Spleen (tissue), 11 donors: ENCODE results near the gene LEKR1. TPM values are rescaled to one million over a fixed set of nuclear protein-coding genes. Genes with fewer than 3 reads are reported as not detected.

Experiments used
- DNase-seq: peaks from one replicate; pipeline ENCODE4 v3.0.0-alpha.2; 2020
- H3K27ac ChIP-seq, 8 donors: fragments of 200-600 bp; sonication (generic) in 7 of 8; 1 replicate in 4 of 8; 2 replicates in 4 of 8; pipeline versions ENCODE4 v1.5.0 to v1.8.0; 2016 to 2021; ENCODE audit warnings: inconsistent platforms in 4 of 8, mild to moderate bottlenecking in 4 of 8, moderate library complexity in 1 of 8
- H3K27me3 ChIP-seq, 7 donors: fragments of 200-600 bp; sonication (generic) in 6 of 7; replicated peaks in 1 of 7; 1 replicate in 4 of 7; 2 replicates in 3 of 7; pipeline versions ENCODE4 v1.5.0 to v1.8.0; 2016 to 2021; ENCODE audit warnings: inconsistent platforms in 3 of 7, mild to moderate bottlenecking in 1 of 7
- H3K36me3 ChIP-seq, 6 donors: fragments of 200-600 bp; sonication (generic) in 5 of 6; 1 replicate in 4 of 6; 2 replicates in 2 of 6; pipeline versions ENCODE4 v1.5.0 to v1.8.0; 2016 to 2021; ENCODE audit warnings: inconsistent platforms in 2 of 6
- H3K4me1 ChIP-seq, 6 donors: fragments of 200-600 bp; sonication (generic) in 5 of 6; 1 replicate in 3 of 6; 2 replicates in 3 of 6; pipeline versions ENCODE4 v1.5.0 to v1.8.0; 2016 to 2021; ENCODE audit warnings: inconsistent platforms in 3 of 6
- H3K4me3 ChIP-seq, 8 donors: fragments of 200-600 bp; sonication (generic) in 7 of 8; 1 replicate in 4 of 8; 2 replicates in 4 of 8; pipeline versions ENCODE4 v1.5.0 to v1.8.0; 2016 to 2021; ENCODE audit warnings: inconsistent platforms in 4 of 8, mild to moderate bottlenecking in 4 of 8, moderate library complexity in 2 of 8
- H3K9me3 ChIP-seq, 8 donors: fragments of 200-600 bp; sonication (generic) in 7 of 8; 1 replicate in 4 of 8; 2 replicates in 4 of 8; pipeline versions ENCODE4 v1.5.0 to v1.8.0; 2016 to 2021; ENCODE audit warnings: inconsistent platforms in 4 of 8
- POLR2A ChIP-seq, 3 donors: fragments of 450-650 bp; IDR thresholded peaks; one replicate each; pipeline ENCODE4 v1.5.1; 2017; ENCODE audit warnings: antibody characterized with exemption in 3 of 3, mild to moderate bottlenecking in 1 of 3
- POLR2AphosphoS5 ChIP-seq, 3 donors: sonication (generic); formaldehyde crosslinking; IDR thresholded peaks; one replicate each; pipeline ENCODE4 v1.5.1; 2017; ENCODE audit warnings: antibody characterized with exemption in 3 of 3
- WGBS, 5 donors: extraction: QIAGEN DNeasy Blood & Tissue Kit in 3 of 5; methylation state at CpG; one replicate each; pipeline versions ENCODE4 v1.1.5 to v1.1.7; 2013 to 2018; 5-methylcytosine and 5-hydroxymethylcytosine counted together
- intact Hi-C: fragments of 100-400 bp; cut with DNase I; formaldehyde crosslinking; loops from one replicate; pipeline ENCODE4 v1.15.0; 2023; ENCODE audit warnings: low total_unique reads
- polyA plus RNA-seq, 3 donors: library from polyadenylated mRNA; stranded (reverse); fragments of 200-250 nt; gene quantifications; one replicate each; pipeline ENCODE4 v1.2.1, GENCODE V29; 2013
- total RNA-seq, 7 donors: library from RNA; depleted of rRNA in 3 of 7; stranded (reverse); fragments of >200 nt in 3 of 7; fragmentation: NEBNext Ultra II Directional in 4 of 7; extraction: Animal tissue kit (Norgen Biotek cat#: 25700) in 4 of 7; gene quantifications; one replicate each; pipeline versions ENCODE4 v1.1.0 to v1.2.1, GENCODE V29; 2016 to 2021
- TF ChIP-seq, protein P1 (sequence below), 11 experiments: fragments of 200-600 bp in 7 of 11; fragments of 450-650 bp in 4 of 11; sonication (generic) in 4 of 11; IDR thresholded peaks in 8 of 11; conservative IDR thresholded peaks in 3 of 11; 1 replicate in 7 of 11; 2 replicates in 4 of 11; pipeline versions ENCODE4 v1.4.0 to v1.8.0; 2016 to 2021; ENCODE audit warnings: antibody characterized with exemption in 11 of 11, inconsistent platforms in 4 of 11, mild to moderate bottlenecking in 1 of 11
- donor health status: healthy with polysubstance abuse.
- donor health status: DM: no; HTN: no; CAD: no; lungs with moderate emphysema.
- donor health status: DM: no; HTN: no; CAD: no.
- donor health status: Bipolar disorder and iron deficiency.
- donor health status: healthy.
- donor health status: DM: no; HTN: no; CAD: no.
- donor health status: DM: yes; HTN: yes; CAD: no.

The LEKR1 gene
- total and polyA plus RNA-seq, 10 donors: 0.48 to 7.5 (median 2.5) TPM

DNA sequence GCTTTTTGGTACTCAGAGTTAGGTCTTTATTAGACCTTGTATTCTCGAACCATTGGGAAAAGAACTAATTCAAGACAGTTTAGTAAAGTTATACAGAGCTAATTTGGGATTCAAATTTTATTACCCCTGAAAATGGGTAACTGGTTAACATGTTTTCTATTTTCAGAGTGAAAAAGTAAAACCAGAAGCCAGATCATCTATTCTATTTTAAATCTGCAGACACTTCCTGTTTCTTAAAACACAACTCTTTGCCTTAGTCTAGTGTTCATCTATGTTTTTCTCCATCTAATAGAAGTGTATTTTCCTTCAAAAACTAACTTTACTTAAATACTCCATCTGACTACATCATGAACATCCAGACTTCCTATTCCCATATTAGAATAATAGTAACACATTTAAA, 220.4 kb downstream of the LEKR1 start:
- intact Hi-C loops: no loop called here
- no peak for DNase-seq
- Histone ChIP-seq H3K36me3 (no peaks in the 10 kb centered on the region), H3K9me3 (no peaks in the 10 kb centered on the region), H3K4me3 (no peak overlapping the region), H3K27ac (no peak overlapping the region), H3K4me1 (no peaks in the 10 kb centered on the region), H3K27me3 (no peaks in the 10 kb centered on the region)
- TF ChIP-seq POLR2AphosphoS5 (IDR thresholded peaks at IDR 0.05): no peak
- TF ChIP-seq, protein P1, sequence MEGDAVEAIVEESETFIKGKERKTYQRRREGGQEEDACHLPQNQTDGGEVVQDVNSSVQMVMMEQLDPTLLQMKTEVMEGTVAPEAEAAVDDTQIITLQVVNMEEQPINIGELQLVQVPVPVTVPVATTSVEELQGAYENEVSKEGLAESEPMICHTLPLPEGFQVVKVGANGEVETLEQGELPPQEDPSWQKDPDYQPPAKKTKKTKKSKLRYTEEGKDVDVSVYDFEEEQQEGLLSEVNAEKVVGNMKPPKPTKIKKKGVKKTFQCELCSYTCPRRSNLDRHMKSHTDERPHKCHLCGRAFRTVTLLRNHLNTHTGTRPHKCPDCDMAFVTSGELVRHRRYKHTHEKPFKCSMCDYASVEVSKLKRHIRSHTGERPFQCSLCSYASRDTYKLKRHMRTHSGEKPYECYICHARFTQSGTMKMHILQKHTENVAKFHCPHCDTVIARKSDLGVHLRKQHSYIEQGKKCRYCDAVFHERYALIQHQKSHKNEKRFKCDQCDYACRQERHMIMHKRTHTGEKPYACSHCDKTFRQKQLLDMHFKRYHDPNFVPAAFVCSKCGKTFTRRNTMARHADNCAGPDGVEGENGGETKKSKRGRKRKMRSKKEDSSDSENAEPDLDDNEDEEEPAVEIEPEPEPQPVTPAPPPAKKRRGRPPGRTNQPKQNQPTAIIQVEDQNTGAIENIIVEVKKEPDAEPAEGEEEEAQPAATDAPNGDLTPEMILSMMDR (IDR thresholded peaks at IDR 0.05 in 8 of 11, conservative IDR thresholded peaks at IDR 0.05 in 3 of 11): no peak
- TF ChIP-seq POLR2A (IDR thresholded peaks at IDR 0.05): no peak
- 69 to 80% (median 72%) methylated on average over 1 of the region's 1 CpG for WGBS, 5 donors

DNA sequence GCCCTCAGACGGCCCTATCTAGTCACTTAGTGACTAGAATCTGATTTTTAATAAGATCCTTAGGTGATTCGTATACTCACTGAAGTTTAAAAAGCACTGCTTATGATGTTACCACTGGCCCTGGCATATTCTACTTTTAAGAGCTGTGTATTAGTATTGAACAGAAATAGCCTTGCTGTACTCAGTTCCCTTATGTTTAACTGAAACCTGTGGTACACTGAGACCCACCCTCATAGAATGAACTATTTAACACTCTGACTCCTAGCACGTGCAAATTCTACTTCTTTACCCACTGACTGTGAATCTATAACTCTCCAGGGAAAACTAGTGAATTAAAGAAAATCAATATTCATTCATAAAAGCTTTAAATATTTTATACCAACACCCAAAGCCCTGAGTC, 224.9 kb downstream of the LEKR1 start:
- no peak for TF ChIP-seq POLR2AphosphoS5 (IDR thresholded peaks at IDR 0.05)
- H3K27ac ChIP-seq: no peak overlapping the region
- no peaks in the 10 kb centered on the region for H3K9me3 ChIP-seq
- no peak overlapping the region for H3K4me3 ChIP-seq
- DNase-seq: no peak
- H3K27me3 ChIP-seq: no peaks in the 10 kb centered on the region
- 81 to 85% (median 82%) methylated on average over 3 of the region's 3 CpGs for WGBS, 5 donors
- H3K4me1 ChIP-seq: no peaks in the 10 kb centered on the region
- intact Hi-C loops: no loop called here
- H3K36me3 ChIP-seq: no peaks in the 10 kb centered on the region

DNA sequence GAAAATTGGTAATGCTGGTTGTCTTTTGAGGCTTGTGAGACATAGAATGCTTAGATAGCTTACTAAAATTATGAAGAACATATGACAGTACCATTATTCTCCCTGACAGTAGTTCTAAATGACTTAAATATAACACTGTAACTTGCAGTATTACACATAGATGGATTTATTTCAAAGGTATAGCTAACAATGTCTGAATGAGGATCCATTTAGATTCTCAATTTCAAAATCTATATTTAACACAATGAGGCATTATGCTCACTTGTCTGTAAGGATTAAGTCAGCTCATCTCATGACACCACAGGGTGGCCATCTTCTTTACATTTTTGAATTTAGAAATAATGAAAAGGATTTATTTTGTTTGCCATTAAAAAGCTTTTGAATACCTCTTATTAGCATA, 225.4 kb downstream of the LEKR1 start:
- H3K27ac ChIP-seq: no peak overlapping the region
- TF ChIP-seq, protein P1 (IDR thresholded peaks at IDR 0.05 in 8 of 11, conservative IDR thresholded peaks at IDR 0.05 in 3 of 11): no peak
- TF ChIP-seq POLR2AphosphoS5 (IDR thresholded peaks at IDR 0.05): no peak
- TF ChIP-seq POLR2A (IDR thresholded peaks at IDR 0.05): no peak
- no peaks in the 10 kb centered on the region for H3K36me3 ChIP-seq
- H3K9me3 ChIP-seq: no peaks in the 10 kb centered on the region
- no peaks in the 10 kb centered on the region for H3K27me3 ChIP-seq
- H3K4me1 ChIP-seq: no peaks in the 10 kb centered on the region
- H3K4me3 ChIP-seq: no peak overlapping the region
- DNase-seq: no peak
- intact Hi-C loops: no loop called here

DNA sequence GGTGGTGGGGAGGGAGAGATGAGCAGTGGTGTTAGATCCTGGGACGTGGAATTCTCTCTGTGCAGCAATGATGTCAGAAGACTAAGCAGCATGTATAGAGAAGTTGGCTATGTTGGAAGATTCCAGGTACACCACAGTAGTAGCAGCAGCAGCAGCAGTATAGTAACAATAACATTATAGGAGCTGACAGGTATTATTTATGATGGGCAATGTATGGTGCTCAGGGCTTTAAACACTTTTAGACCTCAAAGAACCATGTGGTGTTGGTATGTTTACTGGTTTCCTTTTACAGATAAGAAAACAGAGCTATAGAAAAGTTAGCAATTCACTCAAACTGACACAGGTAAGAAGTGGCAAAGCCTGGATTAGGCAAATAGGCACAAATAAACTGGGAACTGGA, 229.9 kb downstream of the LEKR1 start:
- Histone ChIP-seq H3K4me3 (no peak overlapping the region), H3K36me3 (no peaks in the 10 kb centered on the region), H3K4me1 (no peaks in the 10 kb centered on the region), H3K27ac (no peak overlapping the region), H3K27me3 (no peaks in the 10 kb centered on the region), H3K9me3 (no peaks in the 10 kb centered on the region)
- WGBS, 5 donors: 89 to 97% (median 94%) methylated on average over 1 of the region's 1 CpG
- intact Hi-C loops: no loop called here
- DNase-seq: no peak
- TF ChIP-seq POLR2A (IDR thresholded peaks at IDR 0.05) (no peak), POLR2AphosphoS5 (IDR thresholded peaks at IDR 0.05) (no peak)
- TF ChIP-seq, protein P1 (IDR thresholded peaks at IDR 0.05 in 8 of 11, conservative IDR thresholded peaks at IDR 0.05 in 3 of 11): no peak
